Body of pancreas (tissue), 4 donors: ENCODE measurements around the gene TEX51.

Experiments
- CTCF ChIP-seq, 7 experiments: fragments of 450-650 bp in 4 of 7; fragments of 200-600 bp in 3 of 7; sonication (generic) in 3 of 7; IDR thresholded peaks; one replicate each; pipeline ENCODE4 v1.5.1; 2016 to 2019; ENCODE audit warnings: antibody characterized with exemption in 7 of 7
- POLR2A ChIP-seq, 3 donors: fragments of 450-650 bp; IDR thresholded peaks; one replicate each; pipeline ENCODE4 v1.6.1; 2016; ENCODE audit warnings: antibody characterized with exemption in 3 of 3, mild to moderate bottlenecking in 2 of 3

- TF ChIP-seq CTCF (IDR thresholded peaks at IDR 0.05), result no peak
- TF ChIP-seq POLR2A (IDR thresholded peaks at IDR 0.05), result no peak
These were observed 46.9 kb upstream of the TEX51 start for GRCh38 chr2:126851756-126852155.
